Activated CD4-positive, alpha-beta T cell treated with anti-CD3 and anti-CD28 coated beads for 4 hours (primary cell): ENCODE results near the gene CBX4.
A peak's percentile ranks its signal among the peaks of the same experiment; 100 is the strongest.

Source experiments
- DNase-seq, 2 donors: peaks; one replicate each; pipeline ENCODE4 v3.0.0-alpha.2; 2020

The CBX4 gene

DNA sequence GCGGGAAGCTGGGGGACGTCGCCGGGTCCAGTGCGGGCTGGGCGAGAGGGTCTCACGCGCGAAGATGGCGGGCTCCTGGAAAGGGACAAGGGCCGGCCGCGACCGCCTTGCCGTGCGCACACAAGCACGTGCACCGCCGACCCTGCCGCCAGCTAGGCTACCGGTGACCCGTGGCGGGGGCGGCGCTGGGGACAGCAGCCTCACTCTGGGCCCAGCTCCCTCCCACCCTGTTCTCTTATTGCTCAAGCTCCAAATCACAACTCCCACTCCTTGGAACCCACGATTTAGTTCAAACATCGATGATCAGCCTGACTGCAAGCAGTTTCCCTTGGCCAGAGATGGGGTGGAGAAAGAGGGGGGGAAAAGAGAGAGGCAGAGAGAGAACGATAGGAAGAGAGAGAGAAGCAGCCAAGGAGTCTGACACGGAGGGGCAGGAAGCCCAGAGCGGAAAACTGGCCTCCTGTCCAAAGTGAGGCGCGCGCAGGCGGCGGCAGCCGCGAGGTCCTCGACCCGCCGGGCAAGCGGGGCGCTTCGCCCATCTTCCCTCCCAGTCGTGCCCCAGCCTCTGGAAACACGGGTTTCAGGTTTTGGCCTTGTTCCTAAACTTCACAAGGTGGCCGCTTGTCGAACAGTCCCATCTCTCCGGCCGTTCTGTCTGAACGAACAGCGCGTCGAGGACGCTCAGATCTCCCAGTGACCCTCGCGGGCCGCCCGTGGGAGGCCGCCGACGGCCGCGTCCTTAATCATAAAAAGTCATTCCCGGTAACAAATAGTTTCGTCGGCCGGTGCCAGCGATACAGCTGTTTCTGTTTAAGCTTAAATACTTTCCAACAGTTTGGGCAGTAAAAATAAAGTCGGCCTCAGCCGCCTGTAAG is 40.7 kb downstream of the CBX4 start:
- DNase-seq: no peak

- peak in 1 of 2 donors; percentile 39 for DNase-seq
These were observed 41.5 kb downstream of the CBX4 start for GRCh38 chr17:79797492-79798298.

GRCh38 chr17:79796763-79797491 is 42.3 kb downstream of the CBX4 start, which contains the start of gene CBX8:
Gene CBX8 (minus strand): TSS chr17:79797077. CDS start chr17:79796998, 79 bp downstream.
- DNase-seq: peak; percentile 99

GRCh38 chr17:79796444-79796762 is 42.8 kb downstream of the CBX4 start:
- DNase-seq: no peak

DNA sequence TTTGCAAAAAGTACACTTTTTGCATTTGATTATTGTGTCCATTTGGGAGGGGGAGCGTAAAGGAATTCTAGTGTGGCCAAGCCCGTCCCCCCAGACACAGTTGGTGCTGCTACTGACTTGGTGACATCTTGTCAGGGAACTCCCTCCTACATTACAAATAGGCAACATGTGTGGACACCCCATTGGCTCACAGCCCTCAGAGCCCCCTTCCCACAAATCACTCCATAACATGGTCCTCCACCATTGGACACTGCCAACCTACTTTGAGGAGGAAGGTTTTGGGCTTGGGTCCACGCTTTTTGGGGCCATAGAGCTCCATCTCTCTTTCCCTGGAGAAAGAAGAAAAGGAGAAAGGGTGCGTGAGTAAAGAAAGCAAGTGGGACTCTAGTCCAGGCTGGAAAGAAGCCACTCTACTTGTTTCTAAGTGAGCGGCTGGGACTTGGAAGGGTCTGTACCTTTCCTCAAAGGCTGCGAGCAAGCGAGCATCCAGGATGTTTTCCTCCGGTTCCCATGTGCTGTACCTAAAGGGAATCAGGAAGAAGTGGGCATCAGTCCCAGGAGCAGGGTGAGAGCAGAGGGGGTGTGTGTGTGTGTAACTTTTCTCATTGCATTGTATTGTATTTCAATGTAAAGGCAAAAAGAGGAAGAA is 43.3 kb downstream of the CBX4 start:
- no peak for DNase-seq

GRCh38 chr17:79794659-79795511 is 44.4 kb downstream of the CBX4 start:
- no peak for DNase-seq

DNA sequence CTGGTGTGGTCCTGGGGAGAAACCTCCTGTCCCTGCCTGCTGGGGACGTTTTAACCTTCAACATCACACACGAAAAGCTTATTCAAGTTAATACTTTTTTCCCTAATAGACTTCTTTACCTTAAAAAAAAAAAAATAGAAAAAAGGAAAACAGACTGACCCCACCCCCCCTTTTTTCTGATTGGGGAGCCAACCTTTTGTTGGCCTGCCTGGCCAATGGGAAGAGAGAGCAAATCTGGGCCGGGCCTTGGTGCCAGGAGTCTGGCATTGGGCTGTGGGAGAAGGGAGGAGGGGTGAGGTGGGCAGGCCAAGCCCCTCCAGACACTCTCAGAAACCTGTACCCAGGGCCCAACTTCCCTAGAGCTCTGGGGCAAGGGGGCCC is 45.3 kb downstream of the CBX4 start:
- DNase-seq: no peak

DNA sequence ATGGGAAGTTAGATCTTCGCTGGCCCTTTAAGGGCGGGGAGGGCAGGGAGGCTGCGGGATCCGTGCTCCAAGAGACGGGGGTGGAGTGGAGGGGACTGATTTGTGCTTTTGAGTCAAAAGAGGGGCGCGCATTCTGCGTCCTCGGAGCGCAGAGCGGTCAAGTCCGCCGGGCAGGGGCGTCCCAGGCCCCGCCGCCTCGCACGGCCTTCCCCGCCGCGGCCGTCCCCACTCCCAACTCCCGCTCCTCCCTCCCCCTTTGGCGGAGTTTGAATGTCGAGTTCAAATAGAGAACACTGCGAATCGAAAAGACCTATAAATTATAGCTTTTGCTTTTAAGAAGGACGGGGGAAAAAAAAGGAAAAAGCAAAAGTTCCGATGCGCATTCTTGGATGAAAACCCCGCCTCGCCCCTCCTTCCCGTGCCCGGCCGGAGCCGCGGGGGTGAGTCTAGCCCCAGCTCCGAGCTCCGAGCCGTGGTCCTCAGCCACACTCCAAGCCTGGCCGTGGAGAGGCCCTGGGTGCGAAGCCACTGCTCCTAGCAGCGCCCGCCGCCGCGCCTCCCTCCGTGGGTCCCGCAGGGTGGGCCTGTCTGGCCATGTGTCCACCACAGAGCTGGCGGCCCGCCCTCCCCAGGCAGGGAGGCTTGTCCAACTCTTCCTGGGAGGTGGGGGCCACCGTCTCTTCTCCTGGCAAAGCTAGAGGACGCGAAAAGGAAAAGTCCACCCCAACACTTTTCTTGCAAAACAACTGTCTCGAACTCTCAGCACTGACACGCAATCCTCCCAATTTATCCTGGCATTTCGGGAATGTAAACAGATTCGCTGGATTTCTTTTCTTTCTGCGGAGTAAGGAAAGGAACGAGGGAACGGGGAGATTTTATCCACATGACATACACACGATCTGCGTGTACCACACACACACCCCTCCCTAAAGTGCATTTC is 46.0 kb downstream of the CBX4 start:
- no peak for DNase-seq

GRCh38 chr17:79792341-79792871 is 46.8 kb downstream of the CBX4 start:
- no peak for DNase-seq

GRCh38 chr17:79791735-79792161 is 47.5 kb downstream of the CBX4 start:
- no peak for DNase-seq

DNA sequence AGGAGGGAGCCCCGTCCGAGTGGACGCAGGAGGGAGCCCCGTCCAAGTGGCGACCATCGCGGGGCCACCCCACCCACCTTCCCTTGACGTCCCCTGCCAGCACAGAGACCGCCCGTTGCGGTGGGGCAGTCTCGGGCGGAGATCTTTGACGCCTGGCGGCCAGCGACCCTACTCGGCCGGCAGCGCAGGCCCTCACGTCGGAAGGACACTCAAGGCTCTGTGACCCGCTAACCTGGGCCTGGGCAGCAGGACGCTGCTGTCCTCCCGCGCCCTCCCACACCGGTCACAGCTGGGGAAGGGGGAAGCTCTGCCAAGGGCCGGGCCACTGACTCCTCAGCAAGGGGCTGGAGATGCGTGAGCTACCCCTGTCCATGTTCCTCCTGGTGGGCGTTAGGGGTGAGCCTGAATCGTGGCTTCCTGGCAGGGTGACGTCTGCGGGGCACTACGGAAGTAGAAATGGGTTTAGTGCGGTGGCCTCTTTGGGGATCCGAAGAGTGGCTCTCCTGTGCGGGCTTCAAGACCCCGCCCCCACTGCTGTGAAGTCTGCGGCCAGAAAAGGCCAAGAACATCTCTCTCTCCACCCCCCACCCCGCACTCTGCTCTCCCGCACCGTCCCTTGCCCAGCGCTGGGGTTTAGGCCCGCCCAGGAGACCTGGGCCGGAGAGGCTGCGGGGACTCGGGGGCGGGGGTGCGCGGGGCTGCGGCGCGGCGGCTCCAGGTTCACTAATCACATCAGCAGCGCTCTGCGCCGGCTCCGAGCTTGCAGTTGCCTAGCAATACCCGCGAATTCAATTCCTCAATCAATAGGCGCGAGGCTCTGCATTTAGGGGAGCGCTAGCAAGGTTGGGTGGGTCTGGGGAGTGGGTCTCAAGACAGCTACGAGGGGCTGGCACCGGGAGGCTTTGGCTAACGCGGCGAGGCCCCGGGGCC is 48.2 kb downstream of the CBX4 start:
- DNase-seq: no peak

DNA sequence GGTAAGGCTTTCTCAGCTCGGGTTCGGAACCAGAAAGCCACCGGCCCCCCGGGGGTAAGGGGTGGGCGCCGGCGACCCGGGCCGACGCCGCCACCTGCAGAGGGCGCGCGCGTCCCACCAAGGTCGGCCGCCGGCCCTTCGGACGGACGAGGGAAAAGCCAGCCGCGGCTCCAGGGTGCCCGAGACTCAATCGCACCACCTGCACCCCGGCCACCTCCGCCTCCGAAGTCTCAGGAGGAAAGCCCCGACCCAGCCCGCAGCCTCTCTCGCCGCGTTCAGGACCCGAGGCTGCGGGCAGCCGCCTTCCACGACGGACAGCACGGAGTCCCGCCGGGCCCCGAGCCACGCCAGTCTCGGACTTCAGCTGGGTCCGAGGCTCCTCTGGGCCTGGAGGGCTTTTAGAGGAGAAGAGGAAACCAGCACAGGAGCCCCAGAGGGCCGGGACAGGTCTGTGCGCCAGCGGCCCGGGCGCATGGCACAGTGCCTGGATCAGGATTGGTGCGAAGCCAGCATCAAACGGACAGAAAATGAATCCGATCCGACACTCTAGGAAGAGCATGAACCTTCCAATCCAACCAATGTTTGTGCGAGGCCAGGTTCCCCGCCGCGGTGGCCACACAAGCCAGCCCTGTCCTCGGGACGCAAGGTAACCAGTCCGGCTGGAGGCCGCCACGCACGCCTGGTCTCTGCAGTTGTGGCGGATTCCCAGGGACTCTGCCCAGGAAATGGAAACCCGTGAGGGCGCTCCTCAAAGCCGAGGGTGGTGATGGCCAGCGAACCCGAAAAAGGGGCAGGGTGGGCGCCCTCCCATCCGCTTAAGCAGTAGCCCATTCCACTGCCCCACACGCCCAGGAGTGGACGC is 49.1 kb downstream of the CBX4 start:
- no peak for DNase-seq

- no peak for DNase-seq
These were observed 50.0 kb downstream of the CBX4 start for GRCh38 chr17:79788989-79789942.

DNA sequence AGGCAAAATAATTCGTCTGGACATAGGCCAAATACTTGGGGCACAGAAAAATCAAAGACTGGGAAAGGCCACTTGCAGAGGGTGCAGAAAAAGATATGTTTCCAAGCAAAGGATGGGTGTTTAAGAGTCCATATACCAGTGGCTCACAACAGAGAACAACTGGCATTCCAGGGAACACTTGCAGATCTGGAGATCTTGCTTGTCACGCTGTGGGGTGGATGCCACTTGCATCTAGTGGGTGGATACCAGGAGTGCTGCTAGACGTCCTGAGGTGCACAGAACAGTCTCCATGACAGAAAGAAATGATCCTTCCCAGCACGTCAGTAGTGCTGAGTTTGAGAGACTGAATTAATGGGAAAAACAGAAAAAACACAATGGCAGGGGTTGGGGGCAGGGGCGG is 50.8 kb downstream of the CBX4 start:
- no peak for DNase-seq

DNA sequence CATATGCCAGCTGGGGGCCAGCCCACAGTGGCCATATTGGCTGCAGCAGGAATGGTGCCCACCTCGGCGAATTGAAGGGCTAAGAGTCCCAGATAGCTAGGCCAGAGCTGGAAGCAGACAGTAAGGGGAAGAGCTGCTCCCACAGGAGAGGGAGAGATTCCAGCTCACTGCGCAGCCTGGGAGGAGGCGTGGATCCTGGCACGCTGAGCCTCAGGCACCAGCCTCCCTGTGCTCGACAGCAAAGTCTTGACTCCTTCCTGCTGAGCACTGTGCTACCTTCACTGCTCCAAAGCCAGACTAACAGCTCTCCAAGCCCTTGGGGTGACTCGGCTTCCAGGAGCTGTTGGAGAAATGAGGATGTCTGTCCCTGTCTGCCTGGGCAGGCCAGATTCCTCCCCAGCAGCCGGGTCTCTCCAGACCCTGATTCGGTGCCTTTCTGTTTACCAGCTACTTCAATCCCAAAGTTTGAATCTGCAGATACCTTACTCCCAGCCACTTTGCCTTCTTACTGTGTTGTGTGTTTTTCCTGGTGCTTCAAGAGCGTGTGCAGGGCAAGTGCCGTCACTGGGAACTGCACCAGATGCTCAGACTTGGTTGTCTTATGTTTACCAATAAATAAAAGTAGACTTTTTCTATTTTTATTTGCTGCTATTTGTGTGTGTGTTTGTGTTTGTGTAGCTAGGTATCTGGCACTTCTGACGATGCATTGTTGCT is 52.2 kb downstream of the CBX4 start:
- no peak for DNase-seq
